Measurements from ENCODE around the gene DYNLT5.
A peak's percentile ranks its signal among the peaks of the same experiment; 100 is the strongest.
"Not testable (repeated sequence)": the region's sequence is repeated elsewhere in the genome, so short reads cannot be mapped to it uniquely, and the experiment has no call there.

Gene DYNLT5, protein sequence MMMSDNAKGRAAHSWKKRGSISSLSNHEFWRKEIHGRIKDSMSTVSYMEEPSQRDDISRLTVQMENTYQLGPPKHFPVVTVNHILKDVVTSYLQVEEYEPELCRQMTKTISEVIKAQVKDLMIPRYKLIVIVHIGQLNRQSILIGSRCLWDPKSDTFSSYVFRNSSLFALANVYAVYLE

DNA sequence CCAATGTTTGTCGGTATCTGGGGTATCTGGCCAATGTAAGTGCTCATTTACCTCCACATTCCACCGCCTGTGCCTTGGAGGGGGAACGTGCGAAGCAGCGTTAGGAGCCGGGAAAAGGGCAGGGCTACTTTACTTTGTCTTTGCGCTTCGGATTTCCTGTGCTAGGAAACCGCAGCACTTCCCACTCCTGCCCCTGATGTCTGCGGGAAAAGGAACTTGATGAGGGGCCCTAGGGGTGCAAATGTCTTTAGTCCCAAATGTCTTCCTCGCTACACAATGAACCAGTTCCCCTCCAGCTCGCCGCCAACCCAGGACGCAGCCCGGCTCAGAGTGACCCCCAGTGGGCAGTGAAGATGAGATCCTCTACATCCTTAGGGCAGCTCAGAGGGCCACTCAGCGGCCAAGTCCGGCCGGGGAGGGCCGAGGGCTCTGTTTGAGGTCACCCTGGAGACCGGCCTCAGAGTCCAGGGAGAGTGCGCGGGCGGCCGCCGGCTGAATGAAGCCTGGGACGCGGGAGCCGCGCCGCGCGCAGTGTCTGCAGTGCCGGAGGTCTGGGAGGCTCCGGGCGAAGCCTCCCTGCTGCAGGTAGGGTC lies at the start of gene DYNLT5:
DYNLT5 (plus strand) TSS at position 460 of the 593 bp plus-strand sequence. CDS start 2,200 bp downstream, outside the sequence.
- peak; percentile 42 for DNase-seq (ENCODE audit: low read depth)

DNA sequence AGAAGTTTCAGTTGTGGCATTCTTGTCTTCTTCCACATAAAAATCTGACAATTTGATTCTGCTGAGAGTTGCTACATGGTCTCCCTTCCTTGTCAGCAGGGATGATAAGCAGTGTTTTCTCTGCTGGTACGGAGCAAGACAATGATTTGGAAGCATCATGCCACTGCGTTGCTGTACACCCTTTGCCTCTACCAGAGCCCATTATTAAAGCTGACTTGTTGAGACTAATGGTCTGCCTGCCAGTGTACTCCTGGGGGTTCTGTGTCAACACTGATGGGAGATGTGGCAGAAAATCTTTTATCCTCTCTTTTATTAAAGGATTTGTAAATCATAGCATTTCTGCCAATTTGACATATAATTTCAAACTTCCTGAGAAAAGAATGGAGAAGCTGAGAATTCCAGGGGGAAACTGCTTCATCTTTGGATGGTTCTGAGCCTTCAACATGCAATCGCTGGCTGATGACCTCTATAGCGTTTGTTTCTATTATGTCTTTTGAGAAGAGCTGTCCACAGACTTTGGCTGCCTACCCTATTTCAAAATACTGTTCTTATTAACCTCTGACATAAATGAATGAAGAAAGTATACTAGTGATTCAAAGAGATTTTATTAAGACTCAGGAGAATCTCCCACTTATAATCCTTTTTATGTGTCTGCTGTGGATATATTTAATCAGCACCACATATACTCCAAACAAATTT lies 47.9 kb upstream of the DYNLT5 start:
- DNase-seq (ENCODE audit: low read depth): no peak

DNA sequence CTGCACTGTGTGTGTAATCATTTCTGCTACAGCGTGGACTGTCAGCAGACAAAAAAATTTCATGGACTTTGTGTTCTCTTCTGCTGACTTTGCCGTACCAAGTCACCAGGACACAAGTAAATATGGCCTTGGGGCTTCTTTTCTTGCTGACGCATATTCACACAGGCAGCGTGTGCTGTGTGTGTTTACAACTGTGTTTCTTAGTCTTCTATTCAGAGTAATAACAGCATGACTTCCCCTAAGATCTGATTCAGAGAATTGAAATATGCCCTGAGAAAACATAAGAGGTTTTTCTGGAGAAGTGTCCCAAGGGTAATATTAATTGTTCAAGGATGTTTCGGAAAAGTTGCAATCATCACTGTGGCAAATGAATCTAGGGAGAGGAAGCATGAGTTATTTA lies 47.1 kb upstream of the DYNLT5 start:
- DNase-seq (ENCODE audit: low read depth): peak; percentile 14

DNA sequence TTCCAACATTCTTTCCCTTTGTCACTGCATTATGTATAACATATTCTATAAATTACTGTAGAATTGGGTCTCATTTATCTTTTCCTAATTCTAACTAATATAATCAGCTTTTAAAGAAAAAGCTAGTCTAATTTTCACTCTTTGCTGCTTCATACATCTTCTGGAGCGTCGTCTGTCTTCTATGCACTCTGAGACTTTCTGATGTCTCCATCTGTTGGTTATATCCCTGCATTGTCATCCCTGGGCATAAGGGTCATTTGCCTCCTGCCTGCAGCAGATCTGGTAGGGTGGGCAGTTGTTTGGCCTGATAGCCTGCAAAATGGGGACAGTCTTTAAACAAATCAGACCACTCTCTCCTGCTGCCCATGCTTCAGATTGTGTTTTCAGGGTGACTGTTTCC lies 40.8 kb upstream of the DYNLT5 start:
- DNase-seq (ENCODE audit: low read depth): peak; percentile 16

DNA sequence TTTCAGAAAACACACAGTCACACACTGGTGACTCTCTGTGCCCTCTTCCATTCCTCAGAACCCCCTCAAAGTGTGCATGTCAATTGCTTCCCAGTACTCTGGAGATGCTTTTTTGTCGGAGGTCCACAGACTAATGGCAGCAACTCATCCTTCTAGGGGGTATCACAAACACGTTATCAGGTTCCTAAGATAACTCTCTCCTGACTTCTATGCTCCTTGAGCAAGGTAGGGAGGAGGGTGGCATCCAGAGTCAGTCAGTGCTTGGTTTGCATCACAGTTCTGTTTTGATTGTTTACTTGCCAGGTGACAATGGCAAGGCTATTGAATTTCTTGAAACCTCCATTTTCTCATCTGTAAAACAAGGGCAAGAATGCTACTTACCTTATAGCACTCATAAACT lies 39.4 kb upstream of the DYNLT5 start:
- DNase-seq (ENCODE audit: low read depth): no peak

DNA sequence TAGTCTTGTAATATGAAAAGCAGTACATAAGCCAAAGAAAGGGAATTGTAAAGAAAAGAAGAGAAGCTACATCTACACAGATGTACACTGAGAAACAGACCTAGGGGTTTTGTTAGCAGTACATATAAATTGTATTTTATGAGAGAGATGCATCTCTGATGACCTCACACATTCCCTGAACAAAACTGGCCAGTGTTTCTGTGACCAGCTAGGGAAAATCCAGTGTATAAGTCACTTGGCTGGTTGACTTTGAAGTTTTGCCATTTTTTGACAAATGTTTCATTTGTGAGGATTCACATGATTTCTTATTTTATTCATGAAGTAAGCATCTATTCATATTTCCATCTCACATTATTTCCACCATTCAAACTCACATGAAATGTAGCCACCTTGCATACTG lies 28.3 kb upstream of the DYNLT5 start:
- DNase-seq (ENCODE audit: low read depth): no peak

DNA sequence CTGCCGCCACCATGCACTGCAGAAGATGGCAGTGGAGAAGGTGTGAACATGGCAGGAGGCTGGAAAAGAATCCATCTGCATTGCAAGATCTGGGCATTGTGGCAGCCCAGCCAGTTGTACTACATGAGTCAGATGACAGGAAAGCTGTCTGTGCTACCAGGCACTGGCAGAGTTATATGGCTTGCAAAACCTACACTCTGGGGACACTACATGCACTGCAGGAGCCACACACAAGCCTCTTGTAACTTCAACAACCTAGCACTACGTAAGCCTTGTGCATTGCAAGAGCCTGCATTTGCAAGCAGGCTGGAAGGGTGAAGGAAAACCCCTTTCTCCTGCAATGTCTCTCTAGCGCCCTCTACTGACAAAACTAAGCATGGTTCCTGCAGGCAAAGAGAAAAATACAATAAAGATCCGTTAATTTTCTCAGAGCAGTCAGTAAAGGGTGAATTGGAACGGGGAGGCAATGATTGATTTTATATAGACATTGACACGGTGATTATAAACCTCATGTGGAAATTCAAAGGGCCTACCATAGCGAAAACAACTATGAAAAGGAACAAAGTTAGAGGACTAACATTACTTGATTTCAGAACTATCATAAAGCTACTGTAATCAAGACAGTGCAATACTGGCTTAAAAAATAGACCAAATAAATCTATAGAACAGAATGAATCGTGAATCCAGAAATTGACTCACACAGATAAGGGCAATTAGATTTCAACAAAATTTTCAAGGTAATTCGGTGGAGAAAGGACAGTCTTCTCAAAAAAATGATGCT lies 26.2 kb upstream of the DYNLT5 start:
- DNase-seq (ENCODE audit: low read depth): peak; percentile 73

DNA sequence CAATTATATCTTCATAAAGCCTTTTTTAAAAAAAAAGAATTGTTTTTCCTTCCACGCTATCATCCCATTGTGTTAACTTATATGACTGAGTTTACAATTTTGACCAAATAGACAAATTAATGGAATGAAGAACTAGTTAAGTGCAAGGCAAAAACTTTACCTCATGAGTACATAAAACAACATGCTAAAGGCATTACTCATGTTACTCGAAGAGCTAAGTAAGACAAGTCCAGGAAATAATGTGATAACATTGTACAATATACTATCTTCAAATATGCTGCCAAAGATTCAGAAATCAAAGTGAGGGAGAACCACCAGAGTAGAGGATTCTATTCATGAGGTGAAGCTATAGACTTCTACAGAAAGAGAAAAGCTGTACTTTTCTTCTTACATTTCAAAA lies 24.2 kb upstream of the DYNLT5 start:
- DNase-seq (ENCODE audit: low read depth): peak; percentile 20

DNA sequence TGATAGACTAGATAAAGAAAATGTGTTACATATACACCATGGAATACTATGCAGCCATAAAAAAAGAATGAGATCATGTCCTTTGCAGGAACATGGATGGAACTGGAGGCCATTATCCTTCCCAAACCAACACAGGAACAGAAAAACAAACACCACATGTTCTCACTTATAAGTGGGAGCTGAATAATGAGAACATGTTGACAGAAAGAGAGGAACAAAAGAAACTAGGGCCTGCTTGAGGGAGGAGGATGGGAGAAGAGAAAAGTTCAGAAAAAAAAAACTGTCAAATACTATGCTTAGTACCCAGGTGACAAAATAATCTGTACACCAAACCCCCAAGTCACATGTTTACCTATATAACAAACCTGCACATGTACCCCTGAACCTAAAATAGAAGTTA lies 23.5 kb upstream of the DYNLT5 start:
- not testable (repeated sequence) for DNase-seq (ENCODE audit: low read depth)

DNA sequence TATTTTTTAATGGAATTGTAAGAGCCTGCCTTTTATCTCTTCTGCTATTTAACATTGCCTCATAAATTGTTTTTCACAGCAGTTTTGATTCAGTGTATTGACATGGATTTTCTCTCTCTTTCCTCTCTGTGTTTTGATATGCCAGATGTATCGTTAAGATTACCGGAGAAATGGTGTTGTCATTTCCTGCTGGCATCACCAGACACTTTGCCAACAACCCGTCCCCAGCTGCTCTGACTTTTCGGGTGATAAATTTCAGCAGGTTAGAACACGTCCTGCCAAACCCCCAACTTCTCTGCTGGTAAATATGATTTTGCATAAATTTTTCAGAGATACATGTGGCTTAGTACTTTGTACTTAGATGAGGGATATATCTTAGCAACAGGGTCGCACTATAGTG lies 23.1 kb upstream of the DYNLT5 start:
- no peak for DNase-seq (ENCODE audit: low read depth)

DNA sequence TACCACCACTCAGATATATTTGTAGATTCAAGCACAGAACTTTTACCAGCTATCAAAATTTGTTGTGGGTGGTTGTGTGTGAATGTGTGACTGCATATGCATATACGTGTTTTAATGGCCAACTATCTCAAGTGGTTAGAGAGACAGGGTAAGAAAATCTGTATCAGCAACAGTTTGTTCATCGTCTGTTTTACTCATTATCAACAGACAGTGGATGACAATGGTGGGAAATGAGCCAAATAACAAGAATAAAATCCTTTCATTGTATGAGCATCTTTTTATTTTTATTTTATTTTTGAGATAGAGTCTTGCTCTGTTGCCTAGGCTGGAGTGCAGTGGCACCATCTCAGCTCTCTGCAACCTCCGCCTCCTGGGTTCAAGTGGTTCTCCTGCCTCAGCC lies 22.7 kb upstream of the DYNLT5 start:
- no peak for DNase-seq (ENCODE audit: low read depth)

DNA sequence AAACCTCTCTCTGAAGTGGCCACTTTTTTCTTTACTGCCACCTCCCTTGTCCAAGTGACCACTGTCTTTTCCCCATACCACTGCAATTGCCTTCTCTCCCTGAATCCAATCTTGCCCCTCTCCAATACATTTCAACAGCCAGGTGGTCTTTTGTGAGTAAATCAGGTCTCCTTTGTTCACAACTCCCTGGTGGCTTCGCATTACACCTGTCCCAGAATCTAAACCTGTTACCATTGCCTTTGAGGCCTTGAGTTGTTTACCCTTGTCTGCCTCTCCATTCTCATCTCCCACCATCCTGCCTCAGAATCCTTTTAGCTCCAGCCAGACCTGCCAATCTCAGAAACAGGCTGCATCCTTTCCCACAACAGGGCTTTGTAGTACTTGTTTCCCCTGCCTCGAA lies 21.8 kb upstream of the DYNLT5 start:
- DNase-seq (ENCODE audit: low read depth): no peak

DNA sequence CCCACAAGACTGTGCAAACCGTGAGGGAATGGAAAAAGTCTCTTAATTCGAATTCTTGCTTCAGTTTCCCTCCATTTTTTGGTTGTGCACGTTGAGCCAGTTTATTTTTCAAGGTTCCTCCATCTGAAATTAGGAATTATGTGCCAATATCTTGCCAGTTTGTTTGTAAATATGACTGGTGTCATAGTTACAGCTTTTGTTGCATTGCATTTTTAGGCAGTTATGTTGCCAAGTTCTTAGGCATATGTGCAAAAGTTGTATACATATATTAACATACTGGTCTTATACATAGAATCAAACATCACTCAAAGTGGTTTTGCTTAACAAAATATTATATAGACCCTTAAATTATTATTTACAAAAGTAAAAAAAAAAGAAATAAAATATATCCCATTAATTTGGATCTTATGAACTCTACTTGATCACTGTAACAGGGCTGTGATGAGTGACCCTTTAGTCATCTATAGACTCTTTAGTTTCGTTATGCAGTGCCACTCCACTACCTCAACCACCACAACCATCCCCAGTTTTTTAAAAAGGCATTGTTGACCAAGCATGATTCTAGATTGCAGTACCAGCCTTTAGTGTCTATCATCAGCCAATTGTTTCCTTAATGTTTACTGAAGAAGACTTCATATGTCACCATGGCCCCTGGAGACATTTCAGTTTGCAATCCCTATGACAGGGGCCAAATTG lies 20.9 kb upstream of the DYNLT5 start:
- no peak for DNase-seq (ENCODE audit: low read depth)

DNA sequence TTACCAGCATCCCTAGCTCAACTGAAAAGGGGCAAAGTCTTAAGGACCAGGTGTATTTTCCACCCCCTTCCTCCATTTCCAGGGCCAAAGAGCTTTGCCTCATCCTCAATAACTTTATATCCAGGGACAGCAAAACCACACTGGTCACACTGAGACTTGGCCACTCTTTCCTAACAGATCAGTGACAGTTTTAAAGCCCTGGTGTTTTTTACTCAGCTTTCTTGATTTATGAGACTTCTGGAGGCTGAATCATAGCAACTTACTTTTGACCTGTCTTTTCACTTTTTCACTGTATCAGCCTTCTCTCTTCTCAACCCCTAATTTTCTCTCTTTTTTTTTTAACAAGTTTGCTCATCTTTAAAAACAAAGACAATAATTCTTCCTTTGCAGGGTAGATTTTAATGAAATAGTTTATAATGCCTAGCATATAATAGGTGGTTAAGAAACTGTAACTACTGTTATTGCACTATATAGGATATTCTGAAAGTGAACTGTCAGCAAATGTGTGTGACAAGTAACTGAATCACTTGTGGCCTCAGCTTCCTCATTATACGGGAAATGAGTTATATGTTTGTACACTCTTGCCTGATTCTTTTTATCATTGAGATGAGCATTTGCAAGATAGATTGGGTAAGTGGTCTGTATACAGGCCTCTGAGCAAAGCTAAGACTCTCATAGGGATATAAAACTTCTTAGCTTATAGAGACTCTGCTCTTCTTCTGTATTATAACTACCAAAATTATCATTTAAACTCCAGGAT lies 19.7 kb upstream of the DYNLT5 start:
- DNase-seq (ENCODE audit: low read depth): peak; percentile 22

DNA sequence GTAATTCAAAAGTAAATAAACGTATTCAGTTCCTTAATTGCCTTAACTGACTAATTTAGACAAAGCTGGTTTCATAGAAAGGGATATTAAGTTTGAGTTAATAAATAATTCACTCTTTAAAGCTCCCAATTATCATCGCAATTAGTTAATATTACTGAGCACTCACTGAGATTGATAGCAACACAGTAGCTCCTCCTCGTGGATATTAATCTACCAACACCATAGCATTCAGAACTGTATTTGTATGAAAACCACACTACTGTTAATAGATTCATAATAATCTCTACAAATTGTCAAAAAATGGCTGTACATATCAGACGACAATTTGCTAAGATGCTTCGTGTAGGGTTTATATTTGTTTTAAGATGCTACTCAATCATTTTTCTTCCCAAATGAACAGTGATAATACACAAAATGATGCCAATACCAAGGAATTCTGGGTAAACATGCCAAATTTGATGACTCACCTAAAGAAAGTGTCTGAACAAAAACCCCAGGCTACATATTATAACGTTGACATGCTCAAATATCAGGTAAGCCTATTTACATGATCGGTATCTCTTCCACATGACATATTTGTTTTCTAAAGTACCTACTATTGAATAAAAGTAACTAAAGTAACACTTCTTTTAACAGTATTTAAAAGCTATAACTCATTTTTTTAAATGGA lies 18.8 kb upstream of the DYNLT5 start:
- DNase-seq (ENCODE audit: low read depth): peak; percentile 10

DNA sequence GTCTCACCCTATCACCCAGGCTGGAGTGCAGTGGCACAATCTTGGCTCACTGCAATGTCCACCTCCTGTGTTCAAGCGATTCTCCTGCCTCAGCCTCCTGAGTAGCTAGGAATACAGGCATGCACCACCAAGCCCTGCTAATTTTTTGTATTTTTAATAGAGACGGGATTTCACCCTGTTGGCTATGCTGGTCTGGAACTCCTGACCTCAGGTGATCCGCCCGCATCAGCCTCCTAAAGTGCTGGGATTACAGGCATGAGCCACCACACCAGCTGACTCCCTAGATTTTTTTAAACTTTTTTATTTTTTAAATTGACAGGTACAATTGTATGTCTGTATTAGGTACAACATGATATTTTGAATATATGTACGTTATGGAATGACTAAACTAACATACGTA lies 17.7 kb upstream of the DYNLT5 start:
- not testable (repeated sequence) for DNase-seq (ENCODE audit: low read depth)

DNA sequence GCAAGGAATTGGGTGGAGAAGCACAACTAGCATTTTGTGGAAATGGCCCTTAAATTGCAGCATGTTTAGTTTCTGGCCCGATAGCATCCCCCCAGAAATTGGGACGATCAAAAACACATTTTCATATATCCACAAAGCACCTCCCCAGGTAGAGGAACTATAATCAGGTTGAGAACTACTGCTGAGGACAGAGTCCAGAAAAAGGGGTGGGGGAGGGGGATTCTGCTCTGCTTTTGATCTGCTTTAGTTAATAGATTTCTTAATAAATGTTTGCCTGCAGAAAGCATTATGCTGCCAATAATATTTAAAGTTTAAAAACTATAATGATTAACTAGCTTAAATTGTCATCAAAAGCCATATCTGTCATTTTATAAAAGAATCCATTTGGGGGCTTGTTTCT lies 14.4 kb upstream of the DYNLT5 start:
- DNase-seq (ENCODE audit: low read depth): no peak

DNA sequence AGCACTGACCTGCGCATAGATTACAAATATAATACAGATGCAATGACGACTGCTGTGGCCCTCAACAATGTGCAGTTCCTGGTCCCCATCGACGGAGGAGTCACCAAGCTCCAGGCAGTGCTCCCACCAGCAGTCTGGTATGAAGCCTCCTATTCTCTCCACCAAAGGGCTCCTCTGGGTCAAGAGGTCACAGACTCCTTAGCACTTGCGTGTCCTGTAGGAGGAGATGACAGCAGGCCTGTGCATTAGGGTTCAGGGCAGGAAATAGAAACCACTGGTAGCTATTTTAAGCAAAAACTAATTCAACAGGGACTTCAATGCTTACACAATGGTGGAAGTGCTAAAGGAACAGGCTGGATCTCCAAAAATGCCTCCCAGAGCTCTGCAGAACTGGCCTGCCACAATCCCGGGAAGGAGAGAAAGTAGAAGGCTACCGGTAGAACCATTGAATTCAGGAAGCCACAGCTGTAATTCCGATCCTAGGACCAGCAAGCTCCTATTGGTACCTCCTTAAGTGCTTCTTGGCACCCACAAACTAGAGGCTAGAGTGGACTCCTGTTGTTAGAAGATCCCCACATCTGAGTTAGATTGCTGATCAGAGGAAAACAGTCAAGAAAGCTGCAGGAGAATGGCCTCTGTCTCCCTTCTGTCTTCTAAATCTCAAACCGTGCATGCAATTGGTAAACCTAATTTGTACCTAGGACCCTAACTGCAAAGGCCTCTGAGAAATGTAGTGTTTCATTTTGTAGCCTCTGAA lies 12.7 kb upstream of the DYNLT5 start:
- DNase-seq (ENCODE audit: low read depth): no peak

DNA sequence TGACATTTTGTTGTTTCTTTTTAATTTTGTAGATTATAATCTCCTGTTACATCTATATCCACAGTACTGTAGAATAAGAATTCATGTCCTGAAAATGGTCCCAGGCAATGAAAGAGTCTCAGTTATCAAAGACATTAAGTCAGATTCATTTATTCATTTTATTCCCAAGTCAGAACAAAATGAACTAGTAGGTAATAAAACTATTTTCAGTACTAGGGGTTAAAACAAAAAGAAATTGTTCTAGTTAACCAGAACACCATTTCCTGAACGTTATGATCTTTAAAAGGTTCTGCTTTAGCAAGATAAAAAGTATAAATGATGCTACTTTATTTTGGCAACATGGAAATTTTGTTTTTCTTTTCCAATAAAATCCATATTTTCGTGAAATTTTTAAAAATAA lies 6.8 kb upstream of the DYNLT5 start:
- DNase-seq (ENCODE audit: low read depth): no peak

DNA sequence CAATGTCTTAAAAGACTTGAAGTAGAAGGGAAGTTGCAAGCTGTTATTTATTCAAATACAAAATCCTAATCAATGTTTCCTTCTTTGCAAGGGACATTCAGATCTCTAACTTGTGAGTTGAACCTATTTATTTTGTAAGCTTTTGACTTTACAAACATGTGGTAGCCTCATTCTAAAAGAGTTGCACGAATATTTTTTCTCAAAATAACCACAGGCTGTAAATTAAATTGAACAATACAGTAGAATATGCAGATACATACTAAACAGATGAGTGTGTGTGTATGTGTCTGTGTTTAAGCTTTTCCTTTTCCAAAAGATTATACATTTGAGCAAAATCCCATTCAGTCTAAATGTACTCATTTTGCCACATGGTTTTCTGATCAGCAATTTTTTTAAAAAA lies 4.8 kb upstream of the DYNLT5 start:
- DNase-seq (ENCODE audit: low read depth): peak; percentile 26

Measured in amniotic epithelial cell (primary cell).